H9 (cell line): ENCODE data around the gene TTLL12. TPM values are rescaled to one million over a fixed set of nuclear protein-coding genes. Genes with fewer than 3 reads are reported as not detected.

Experiments
- DNase-seq: peaks from one replicate; pipeline ENCODE4 v3.0.0-alpha.2; 2017
- H2AFZ ChIP-seq: one replicate; pipeline ENCODE4 v1.6.1; 2013; ENCODE audit warnings: mild to moderate bottlenecking, low read length, control low read depth, moderate library complexity
- H2AK5ac ChIP-seq: 2 replicates; pipeline ENCODE4 v1.6.1; 2013; ENCODE audit warnings: low read length, control low read depth, mixed read lengths; ENCODE audit not compliant: insufficient read length
- H2BK120ac ChIP-seq: one replicate; pipeline ENCODE4 v1.6.1; 2013; ENCODE audit warnings: low read depth, mild to moderate bottlenecking, low read length, control low read depth, inconsistent platforms; ENCODE audit not compliant: poor library complexity, severe bottlenecking
- H2BK12ac ChIP-seq: 2 replicates; pipeline ENCODE4 v1.6.1; 2013; ENCODE audit warnings: low read length, control low read depth, mixed read lengths, low read depth; ENCODE audit not compliant: insufficient read length
- H2BK15ac ChIP-seq: 2 replicates; pipeline ENCODE4 v1.6.1; 2013; ENCODE audit warnings: low read depth, low read length, control low read depth
- H2BK20ac ChIP-seq: one replicate; pipeline ENCODE4 v1.6.1; 2013; ENCODE audit warnings: low read depth, mild to moderate bottlenecking, low read length, control low read depth, inconsistent platforms; ENCODE audit not compliant: poor library complexity, severe bottlenecking
- H2BK5ac ChIP-seq: 2 replicates; pipeline ENCODE4 v1.6.1; 2013; ENCODE audit warnings: low read length, control low read depth, mixed read lengths; ENCODE audit not compliant: insufficient read length
- H3K14ac ChIP-seq: 2 replicates; pipeline ENCODE4 v1.6.1; 2013; ENCODE audit warnings: low read length, control low read depth; ENCODE audit not compliant: insufficient read depth
- H3K18ac ChIP-seq: 2 replicates; pipeline ENCODE4 v1.6.1; 2013; ENCODE audit warnings: low read depth, mild to moderate bottlenecking, mixed read lengths, low read length, control low read depth; ENCODE audit not compliant: insufficient read length
- H3K23ac ChIP-seq: 2 replicates; pipeline ENCODE4 v1.6.1; 2013; ENCODE audit warnings: low read length, control low read depth, mixed read lengths, low read depth; ENCODE audit not compliant: insufficient read length
- H3K23me2 ChIP-seq: 2 replicates; pipeline ENCODE4 v1.6.1; 2013; ENCODE audit warnings: low read depth, mild to moderate bottlenecking, mixed read lengths, low read length, control low read depth; ENCODE audit not compliant: insufficient read length, poor library complexity, severe bottlenecking
- H3K27ac ChIP-seq: 2 replicates; pipeline ENCODE4 v1.5.1; 2013; ENCODE audit warnings: low read length, control low read depth, mixed read lengths, low read depth; ENCODE audit not compliant: insufficient read length
- H3K27me3 ChIP-seq: 2 replicates; pipeline ENCODE4 v1.6.1; 2013; ENCODE audit warnings: low read length, control low read depth, inconsistent platforms; ENCODE audit not compliant: insufficient read depth
- H3K4ac ChIP-seq: 2 replicates; pipeline ENCODE4 v1.6.1; 2013; ENCODE audit warnings: low read depth, mild to moderate bottlenecking, control low read depth, inconsistent platforms, low read length, moderate library complexity
- H3K4me1 ChIP-seq: 2 replicates; pipeline ENCODE4 v1.6.1; 2013; ENCODE audit warnings: low read length, control low read depth, inconsistent platforms; ENCODE audit not compliant: insufficient read depth
- H3K4me2 ChIP-seq: 2 replicates; pipeline ENCODE4 v1.6.1; 2013; ENCODE audit warnings: low read length, control low read depth, mixed read lengths; ENCODE audit not compliant: insufficient read length, insufficient read depth
- H3K56ac ChIP-seq: 2 replicates; pipeline ENCODE4 v1.6.1; 2013; ENCODE audit warnings: low read depth, mild to moderate bottlenecking, mixed read lengths, low read length, control low read depth; ENCODE audit not compliant: insufficient read length
- H3K79me1 ChIP-seq: 2 replicates; pipeline ENCODE4 v1.6.1; 2013; ENCODE audit warnings: low read depth, mild to moderate bottlenecking, moderate library complexity, low read length, control low read depth, inconsistent platforms; ENCODE audit not compliant: insufficient read depth, poor library complexity, severe bottlenecking
- H3K79me2 ChIP-seq: 2 replicates; pipeline ENCODE4 v1.6.1; 2013; ENCODE audit warnings: low read length, control low read depth, inconsistent platforms; ENCODE audit not compliant: insufficient read depth
- H3K9ac ChIP-seq: 2 replicates; pipeline ENCODE4 v1.6.1; 2013; ENCODE audit warnings: low read length, control low read depth, mixed read lengths; ENCODE audit not compliant: insufficient read length; ENCODE audit errors: extremely low read depth
- H3K9me3 ChIP-seq: one replicate; pipeline ENCODE4 v1.6.1; 2013; ENCODE audit warnings: low read depth, low read length, inconsistent platforms; ENCODE audit not compliant: control insufficient read depth
- H3T11ph ChIP-seq: one replicate; pipeline ENCODE4 v1.6.1; 2013; ENCODE audit warnings: mild to moderate bottlenecking, low read length, control low read depth, inconsistent platforms
- H4K20me1 ChIP-seq: one replicate; pipeline ENCODE4 v1.6.1; 2013; ENCODE audit not compliant: control insufficient read depth, insufficient read length, insufficient read depth
- H4K5ac ChIP-seq: 2 replicates; pipeline ENCODE4 v1.6.1; 2013; ENCODE audit warnings: low read depth, mild to moderate bottlenecking, mixed read lengths, low read length, control low read depth; ENCODE audit not compliant: insufficient read length
- H4K8ac ChIP-seq: replicated peaks from 2 replicates; pipeline ENCODE4 v1.6.1; 2013; ENCODE audit warnings: low read length, control low read depth, mixed read lengths, low read depth; ENCODE audit not compliant: insufficient read length
- H4K91ac ChIP-seq: 2 replicates; pipeline ENCODE4 v1.6.1; 2013; ENCODE audit warnings: low read depth, mild to moderate bottlenecking, moderate library complexity, mixed read lengths, low read length, control low read depth; ENCODE audit not compliant: insufficient read length
- H3K27ac Mint-ChIP-seq, 3 experiments: 2 replicates in 2 of 3; 3 replicates in 1 of 3; pipeline ENCODE4 v1.8.0; 2020 to 2021; ENCODE audit warnings: mixed read lengths in 3 of 3, mild to moderate bottlenecking in 1 of 3, moderate library complexity in 1 of 3
- H3K27me3 Mint-ChIP-seq: 2 replicates; pipeline ENCODE4 v1.8.0; 2021; ENCODE audit warnings: low read depth, mild to moderate bottlenecking, moderate library complexity, mixed read lengths
- H3K36me3 Mint-ChIP-seq, 3 experiments: 2 replicates in 2 of 3; 3 replicates in 1 of 3; pipeline ENCODE4 v1.8.0; 2020 to 2021; ENCODE audit warnings: low read depth in 3 of 3, mixed read lengths in 3 of 3; ENCODE audit not compliant: insufficient read depth in 1 of 3
- H3K4me1 Mint-ChIP-seq, 2 experiments: 2 replicates each; pipeline ENCODE4 v1.8.0; 2020; ENCODE audit warnings: mixed read lengths in 2 of 2
- H3K4me3 Mint-ChIP-seq, 2 experiments: 2 replicates in 1 of 2; 3 replicates in 1 of 2; pipeline ENCODE4 v1.8.0; 2020 to 2021; ENCODE audit warnings: mild to moderate bottlenecking in 2 of 2, mixed read lengths in 2 of 2, moderate library complexity in 1 of 2
- H3K9me3 Mint-ChIP-seq, 2 experiments: 2 replicates in 1 of 2; 3 replicates in 1 of 2; pipeline ENCODE4 v1.8.0; 2020; ENCODE audit warnings: mild to moderate bottlenecking in 2 of 2, mixed read lengths in 2 of 2, moderate library complexity in 1 of 2
- CTCF ChIP-seq: fragments of 200-600 bp; sonication (generic); conservative IDR thresholded peaks from 3 replicates; pipeline ENCODE4 v1.8.0; 2021; ENCODE audit warnings: antibody characterized with exemption, mild to moderate bottlenecking
- WGBS: extraction: QIAGEN DNeasy Blood & Tissue Kit; methylation state at CpG from one replicate; pipeline ENCODE4 v1.1.7; 2013; ENCODE audit warnings: missing lambda C conversion rate, low lambda C conversion rate, mixed read lengths; ENCODE audit not compliant: insufficient read length; ENCODE audit errors: extremely low coverage; 5-methylcytosine and 5-hydroxymethylcytosine counted together
- total RNA-seq: library from RNA; stranded (reverse); gene quantifications from 2 replicates; pipeline ENCODE4 v1.2.1, GENCODE V29; 2021

Gene TTLL12
- total RNA-seq, 1 experiment from 2014 or later = 89.6 TPM

GRCh38 chr22:43206509-43207161, 19.7 kb upstream of the TTLL12 start:
- Histone ChIP-seq H3K4ac (no peak overlapping the region), H3T11ph (no peak overlapping the region), H2AK5ac (no peak overlapping the region), H3K27me3 (no peaks in the 10 kb centered on the region), H3K4me2 (no peak overlapping the region), H3K79me1 (no peaks in the 10 kb centered on the region), H3K56ac (no peak overlapping the region), H4K20me1 (no peaks in the 10 kb centered on the region), H3K18ac (no peak overlapping the region), H2BK120ac (no peak overlapping the region), H2BK20ac (no peak overlapping the region), H3K27ac (no peak overlapping the region), H3K79me2 (no peaks in the 10 kb centered on the region), H2BK5ac (no peak overlapping the region), H3K23me2 (no peaks in the 10 kb centered on the region), H2AFZ (no peak overlapping the region), H3K14ac (no peak overlapping the region; the same call in 1 of the 2 replicates), H3K9ac (no peak overlapping the region), H4K91ac (no peak overlapping the region), H3K4me1 (no peaks in the 10 kb centered on the region), H3K23ac (no peak overlapping the region), H4K5ac (no peak overlapping the region), H2BK12ac (no peak overlapping the region), H2BK15ac (no peak overlapping the region), H3K9me3 (no peaks in the 10 kb centered on the region), H4K8ac (no peak overlapping the region)
- Mint-ChIP-seq H3K4me1 (peaks cover 11 to 21% of the 10 kb centered on the region in 2 experiments), H3K9me3 (no peaks in the 10 kb centered on the region), H3K4me3 (no peak overlapping the region), H3K27me3 (peaks cover 3% of the 10 kb centered on the region), H3K36me3 (no peaks in the 10 kb centered on the region), H3K27ac (peak overlapping the region in 2 of 3 experiments; percentile 70 to 82; a peak in 2 of 7 replicates)
- no peak for TF ChIP-seq CTCF
- no peak for DNase-seq
- no CpG with 5 or more reads among the region's 23 CpGs for WGBS
